T-cell (primary cell): ENCODE measurements around the gene GFOD1. TPM values are rescaled to one million over a fixed set of nuclear protein-coding genes. Genes with fewer than 3 reads are reported as not detected.

Experiments used
- ATAC-seq, 4 experiments: fragments of 200-7000 bp in 3 of 4; fragments of 150-1000 bp in 1 of 4; cut with Tn5 transposase; replicated peaks in 1 of 4; 1 replicate in 3 of 4; 2 replicates in 1 of 4; pipeline ENCODE4 v1.10.0; 2021; ENCODE audit warnings: moderate library complexity in 3 of 4, mild to moderate bottlenecking in 2 of 4, moderate number of reproducible peaks in 1 of 4
- CTCF ChIA-PET, 2 donors: fragments of 300-600 bp; sonication (Branson Sonifier 250); formaldehyde crosslinking; loops; one replicate each; lab custom pipeline; 2022; ENCODE audit warnings: antibody characterized with exemption in 2 of 2; lab: Charles Lee
- POLR2A ChIA-PET, 2 donors: fragments of 300-600 bp; sonication (Branson Sonifier 250); formaldehyde crosslinking; loops; one replicate each; lab custom pipeline; 2022; ENCODE audit warnings: antibody characterized with exemption in 2 of 2; lab: Charles Lee
- DNase-seq, 35 experiments: peaks; one replicate each; pipeline versions ENCODE4 v3.0.0 to v3.0.0-alpha.2; 2013 to 2023
- H3K27ac ChIP-seq: one replicate; pipeline ENCODE4 v1.5.1; 2013; ENCODE audit warnings: low read length
- H3K27me3 ChIP-seq, 2 experiments: replicated peaks in 1 of 2; 1 replicate in 1 of 2; 2 replicates in 1 of 2; pipeline versions ENCODE4 v1.6.1 to v1.7.0; 2013; ENCODE audit warnings: low read length in 1 of 2, mixed read lengths in 1 of 2; ENCODE audit not compliant: control insufficient read depth in 2 of 2, insufficient read depth in 2 of 2; ENCODE audit errors: extremely low read depth in 1 of 2
- H3K36me3 ChIP-seq, 2 donors: 1 replicate in 1 of 2; 2 replicates in 1 of 2; pipeline versions ENCODE4 v1.6.1 to v1.7.0; 2013; ENCODE audit warnings: low read length in 1 of 2; ENCODE audit not compliant: control insufficient read depth in 2 of 2, insufficient read depth in 1 of 2; ENCODE audit errors: extremely low read depth in 1 of 2
- H3K4me1 ChIP-seq, 2 experiments: 1 replicate in 1 of 2; 2 replicates in 1 of 2; pipeline versions ENCODE4 v1.6.1 to v1.7.0; 2013; ENCODE audit warnings: low read length in 2 of 2, mixed read lengths in 1 of 2; ENCODE audit not compliant: insufficient read depth in 2 of 2, control insufficient read depth in 1 of 2; ENCODE audit errors: extremely low read depth in 1 of 2
- H3K4me3 ChIP-seq, 2 donors: 1 replicate in 1 of 2; 2 replicates in 1 of 2; pipeline versions ENCODE4 v1.5.1 to v1.7.0; 2013; ENCODE audit warnings: mild to moderate bottlenecking in 2 of 2, low read length in 1 of 2, moderate library complexity in 1 of 2; ENCODE audit not compliant: control insufficient read depth in 1 of 2; ENCODE audit errors: extremely low read depth in 1 of 2
- H3K9me3 ChIP-seq: 2 replicates; pipeline ENCODE4 v1.7.0; 2013
- H3K27ac Mint-ChIP-seq, 2 donors: one replicate each; pipeline ENCODE4 v1.8.0; 2020 to 2021; ENCODE audit warnings: mild to moderate bottlenecking in 2 of 2, mixed read lengths in 2 of 2
- H3K27me3 Mint-ChIP-seq, 2 donors: one replicate each; pipeline ENCODE4 v1.8.0; 2021 to 2022; ENCODE audit warnings: mixed read lengths in 2 of 2
- H3K36me3 Mint-ChIP-seq: one replicate; pipeline ENCODE4 v1.8.0; 2021; ENCODE audit warnings: mixed read lengths
- H3K4me1 Mint-ChIP-seq, 3 donors: one replicate each; pipeline ENCODE4 v1.8.0; 2020 to 2022; ENCODE audit warnings: mixed read lengths in 3 of 3, mild to moderate bottlenecking in 1 of 3
- H3K4me3 Mint-ChIP-seq, 3 donors: one replicate each; pipeline ENCODE4 v1.8.0; 2020 to 2022; ENCODE audit warnings: mild to moderate bottlenecking in 3 of 3, mixed read lengths in 3 of 3, moderate library complexity in 3 of 3
- H3K9me3 Mint-ChIP-seq, 3 donors: one replicate each; pipeline ENCODE4 v1.8.0; 2020 to 2022; ENCODE audit warnings: mixed read lengths in 3 of 3
- WGBS: methylation state at CpG from one replicate; pipeline ENCODE4 v1.1.5; 2013; ENCODE audit warnings: missing lambda C conversion rate; ENCODE audit not compliant: insufficient coverage; 5-methylcytosine and 5-hydroxymethylcytosine counted together
- total RNA-seq, 35 experiments: library from RNA in 6 of 35; stranded (reverse) in 6 of 35; fragments of 120-200 nt in 1 of 35; gene quantifications; one replicate each; pipeline versions ENCODE4 v1.2.1 to v1.2.4 and lab custom pipeline; 2013 to 2026

Gene GFOD1
- total RNA-seq, 5 donors from 2014 or later (not counting 1 experiment from before 2014, with no cell fraction given): 1.9 to 3.2 (median 2.3) TPM

DNA sequence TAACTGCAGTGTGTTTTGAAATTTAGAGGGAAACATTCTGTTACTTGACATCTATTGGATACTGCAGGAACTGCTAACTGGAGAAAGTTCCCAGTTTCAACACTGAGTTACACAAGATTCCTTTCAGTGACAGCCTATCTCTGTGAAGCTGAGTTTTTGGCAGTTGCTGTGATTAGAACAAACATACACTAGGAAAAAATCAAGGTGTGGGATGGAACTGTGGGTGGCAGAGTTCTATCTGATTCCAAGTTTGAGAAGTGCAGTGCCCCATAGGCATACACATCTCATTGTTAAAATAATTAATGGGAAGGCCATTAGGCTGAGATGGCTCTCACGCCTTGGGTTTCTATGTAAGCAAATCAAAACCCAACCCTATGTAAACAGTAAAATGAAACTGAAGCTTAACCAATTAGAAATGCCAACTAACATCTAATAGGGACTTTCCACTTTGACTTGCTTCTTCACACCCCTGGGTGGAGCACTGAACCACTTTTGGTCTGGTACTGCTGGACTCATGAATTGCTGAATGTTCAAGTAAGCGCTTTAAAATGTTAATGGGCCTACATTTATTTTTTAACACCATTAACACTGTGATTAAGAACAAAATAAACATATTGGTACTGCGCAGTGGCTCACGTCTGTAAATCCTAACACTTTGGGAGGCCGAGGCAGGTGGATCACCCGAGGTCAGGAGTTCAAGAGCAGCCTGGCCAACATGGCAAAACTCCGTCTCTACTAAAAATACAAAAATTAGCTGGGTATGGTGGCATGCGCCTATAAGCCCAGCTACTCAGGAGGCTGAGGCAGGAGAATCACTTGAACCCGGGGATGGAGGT lies 103.9 kb downstream of the GFOD1 start:
- Histone ChIP-seq H3K27ac (peak overlapping the region; percentile 34), H3K27me3 (no peaks in the 10 kb centered on the region), H3K4me1 (peaks cover 0 to 11% of the 10 kb centered on the region in 2 experiments), H3K4me3 (no peak overlapping the region), H3K36me3 (no peaks in the 10 kb centered on the region), H3K9me3 (no peaks in the 10 kb centered on the region)
- WGBS: no CpG with 5 or more reads among the region's 9 CpGs
- ChIA-PET CTCF (interaction anchor here (0.6 to 1.0 kb wide), 3 partner anchors 55 to 411 kb away, joined by 3 to 4 read pairs (median 3); partner anchors contain the start of gene TBC1D7 (in 1 of the 2)), POLR2A (no interaction called here)
- H3K27me3 Mint-ChIP-seq: no peaks in the 10 kb centered on the region
- peaks cover 0 to 20% (median 8%) of the 10 kb centered on the region in 3 donors for H3K4me1 Mint-ChIP-seq
- ATAC-seq (peak in 3 of 4 experiments; percentile 35 to 84 (median 43)), DNase-seq (peak in 13 of 35 experiments; percentile 8 to 67 (median 20))
- peak overlapping the region in 1 of 3 donors; percentile 21 for H3K4me3 Mint-ChIP-seq
- no peak overlapping the region for H3K27ac Mint-ChIP-seq
- no peaks in the 10 kb centered on the region for H3K9me3 Mint-ChIP-seq
- H3K36me3 Mint-ChIP-seq: no peaks in the 10 kb centered on the region

DNA sequence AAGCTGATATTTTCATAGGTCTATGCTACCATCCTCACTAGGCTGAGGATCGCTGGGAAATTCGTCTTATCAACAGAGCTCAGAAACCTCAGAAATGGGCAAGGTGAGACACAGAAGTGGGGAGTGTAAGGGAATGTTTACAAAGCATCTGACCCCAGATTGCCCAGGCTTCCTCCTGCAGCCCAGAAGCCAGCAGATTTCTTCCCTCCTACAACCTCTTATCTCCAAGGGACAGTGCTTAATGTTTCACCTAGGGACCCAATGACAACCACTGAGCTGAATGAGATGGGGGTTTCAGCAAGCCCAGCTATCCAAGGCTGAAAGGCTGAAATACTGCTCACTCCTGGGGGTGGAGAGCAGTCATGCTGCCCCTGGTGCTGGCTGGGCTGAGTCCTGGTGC lies 106.6 kb downstream of the GFOD1 start:
- peaks cover 0 to 15% of the 10 kb centered on the region in 2 experiments for H3K4me1 ChIP-seq
- Mint-ChIP-seq H3K4me1 (peaks cover 0 to 23% (median 8%) of the 10 kb centered on the region in 3 donors), H3K4me3 (no peak overlapping the region), H3K9me3 (no peaks in the 10 kb centered on the region), H3K36me3 (no peaks in the 10 kb centered on the region), H3K27me3 (no peaks in the 10 kb centered on the region), H3K27ac (no peak overlapping the region)
- no peak overlapping the region for H3K27ac ChIP-seq
- no CpG with 5 or more reads among the region's 2 CpGs for WGBS
- ChIA-PET POLR2A (no interaction called here), CTCF (interaction anchor here (0.5 to 0.6 kb wide), 2 partner anchors 44 to 181 kb away, joined by 3 to 4 read pairs; no protein-coding TSS in a partner anchor)
- ATAC-seq: no peak
- no peak overlapping the region for H3K4me3 ChIP-seq
- H3K9me3 ChIP-seq: no peaks in the 10 kb centered on the region
- DNase-seq: no peak
- H3K36me3 ChIP-seq: no peaks in the 10 kb centered on the region
- no peaks in the 10 kb centered on the region for H3K27me3 ChIP-seq

GRCh38 chr6:13378669-13379590 lies 108.5 kb downstream of the GFOD1 start:
- no peak overlapping the region for H3K4me3 ChIP-seq
- CTCF ChIA-PET: interaction anchor here in 1 of 2 donors (0.5 to 1.4 kb wide), 3 partner anchors 9 to 49 kb away, joined by 3 read pairs; no protein-coding TSS in a partner anchor
- Mint-ChIP-seq H3K36me3 (no peaks in the 10 kb centered on the region), H3K4me1 (peaks cover 0 to 32% (median 16%) of the 10 kb centered on the region in 3 donors), H3K27me3 (no peaks in the 10 kb centered on the region), H3K4me3 (no peak overlapping the region), H3K27ac (no peak overlapping the region), H3K9me3 (no peaks in the 10 kb centered on the region)
- DNase-seq: no peak
- H3K27ac ChIP-seq: no peak overlapping the region
- POLR2A ChIA-PET: interaction anchor here in 1 of 2 donors (0.5 kb wide), 2 partner anchors 47 to 355 kb away, joined by 3 to 5 read pairs; no protein-coding TSS in a partner anchor
- no peaks in the 10 kb centered on the region for H3K27me3 ChIP-seq
- 86% methylated on average over 3 of the region's 9 CpGs for WGBS
- ATAC-seq: no peak
- H3K9me3 ChIP-seq: no peaks in the 10 kb centered on the region
- no peaks in the 10 kb centered on the region for H3K36me3 ChIP-seq
- H3K4me1 ChIP-seq: peaks cover 0 to 23% of the 10 kb centered on the region in 2 experiments

DNA sequence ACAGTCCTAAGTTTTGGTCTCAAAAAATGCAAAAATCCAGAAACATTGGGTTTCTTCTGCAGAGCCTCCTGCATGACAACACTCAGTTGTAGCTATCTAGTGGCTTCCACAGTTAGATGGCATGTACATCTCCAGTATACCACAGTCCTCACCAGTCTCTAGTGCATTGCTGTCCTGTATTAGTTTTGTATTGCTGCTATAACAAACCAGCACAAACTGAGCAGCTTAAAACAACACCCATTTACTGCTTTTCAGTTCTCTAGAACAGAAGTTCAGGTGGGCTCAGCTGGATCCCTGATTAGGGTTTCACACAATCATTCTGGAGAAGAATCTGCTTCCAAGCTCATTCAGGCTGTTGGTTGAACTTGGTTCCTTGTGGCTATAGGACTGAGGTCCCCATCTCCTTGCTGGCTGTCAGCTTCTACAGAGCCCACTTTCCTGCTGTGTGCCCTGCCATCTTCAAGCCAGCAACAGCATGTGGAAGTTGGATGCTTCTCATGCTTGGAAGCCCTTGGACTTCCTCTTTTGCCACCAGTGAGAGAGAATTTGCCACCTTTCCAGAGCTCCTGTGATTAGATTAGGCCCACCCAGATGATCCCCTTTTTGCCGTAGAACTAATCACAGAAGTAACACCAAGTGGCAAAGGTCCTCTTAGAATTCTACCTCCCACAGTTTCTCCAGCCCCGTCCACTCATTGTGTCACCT lies 110.2 kb downstream of the GFOD1 start:
- Mint-ChIP-seq H3K36me3 (no peaks in the 10 kb centered on the region), H3K9me3 (no peaks in the 10 kb centered on the region), H3K27me3 (peaks cover 0 to 4% of the 10 kb centered on the region in 2 donors), H3K4me1 (peaks cover 0 to 26% (median 8%) of the 10 kb centered on the region in 3 donors), H3K4me3 (no peak overlapping the region), H3K27ac (no peak overlapping the region)
- DNase-seq (no peak), ATAC-seq (no peak)
- CTCF ChIA-PET: interaction anchor here in 1 of 2 donors (0.7 kb wide), 1 partner anchor 109 kb away, joined by 3 read pairs; no protein-coding TSS in a partner anchor
- H3K27me3 ChIP-seq: no peaks in the 10 kb centered on the region
- WGBS: 100% methylated on average over 1 of the region's 2 CpGs
- POLR2A ChIA-PET: no interaction called here
- no peak overlapping the region for H3K4me3 ChIP-seq
- no peaks in the 10 kb centered on the region for H3K9me3 ChIP-seq
- H3K4me1 ChIP-seq: peaks cover 0 to 14% of the 10 kb centered on the region in 2 experiments
- no peaks in the 10 kb centered on the region for H3K36me3 ChIP-seq
- no peak overlapping the region for H3K27ac ChIP-seq

DNA sequence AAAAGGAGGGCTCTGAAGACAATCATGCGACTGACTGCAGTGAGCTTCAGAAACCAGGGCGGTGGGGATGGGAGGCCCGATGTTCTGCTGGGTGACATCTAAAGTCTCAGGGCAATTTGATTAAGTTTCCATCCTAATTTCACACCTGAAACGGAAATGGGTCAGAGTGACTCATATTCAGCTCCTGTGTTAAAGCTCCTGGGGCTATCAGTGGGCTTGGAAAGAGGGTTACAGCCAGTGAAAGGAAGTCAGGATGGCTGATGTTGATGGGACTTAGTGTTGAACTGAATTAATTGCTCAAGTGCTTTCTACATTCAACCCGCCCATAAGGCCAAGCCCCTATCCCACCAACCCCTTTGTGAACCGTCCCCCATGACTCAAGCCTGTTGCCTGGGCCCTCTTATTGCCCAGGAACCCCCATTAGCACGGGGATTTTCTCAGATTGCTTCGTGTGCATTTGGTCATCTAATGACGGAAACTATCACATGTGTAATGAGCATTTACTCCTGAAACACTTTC lies 112.0 kb downstream of the GFOD1 start:
- peaks cover 0 to 21% (median 8%) of the 10 kb centered on the region in 3 donors for H3K4me1 Mint-ChIP-seq
- Histone ChIP-seq H3K9me3 (no peaks in the 10 kb centered on the region), H3K27ac (no peak overlapping the region), H3K4me3 (no peak overlapping the region), H3K36me3 (no peaks in the 10 kb centered on the region), H3K27me3 (no peaks in the 10 kb centered on the region), H3K4me1 (peaks cover 0 to 14% of the 10 kb centered on the region in 2 experiments)
- H3K9me3 Mint-ChIP-seq: no peaks in the 10 kb centered on the region
- ChIA-PET CTCF (no interaction called here), POLR2A (interaction anchor here in 1 of 2 donors (0.6 kb wide), 1 partner anchor 10 kb away, joined by 3 read pairs; no protein-coding TSS in a partner anchor)
- ATAC-seq (peak in 2 of 4 experiments; percentile 43 to 62), DNase-seq (peak in 4 of 35 experiments; percentile 4 to 56 (median 9))
- peaks cover 0 to 4% of the 10 kb centered on the region in 2 donors for H3K27me3 Mint-ChIP-seq
- no peaks in the 10 kb centered on the region for H3K36me3 Mint-ChIP-seq
- H3K27ac Mint-ChIP-seq: peak overlapping the region in 1 of 2 donors; percentile 12
- no peak overlapping the region for H3K4me3 Mint-ChIP-seq
- 27% methylated on average over 5 of the region's 9 CpGs for whole genome bisulfite sequencing
